Measurements from ENCODE around the gene ZFYVE28. TPM values are rescaled to one million over a fixed set of nuclear protein-coding genes. Genes with fewer than 3 reads are reported as not detected.

The ZFYVE28 gene
- total RNA-seq, 4 donors from 2014 or later, result 20.6 to 153 (median 63.2) TPM

DNA sequence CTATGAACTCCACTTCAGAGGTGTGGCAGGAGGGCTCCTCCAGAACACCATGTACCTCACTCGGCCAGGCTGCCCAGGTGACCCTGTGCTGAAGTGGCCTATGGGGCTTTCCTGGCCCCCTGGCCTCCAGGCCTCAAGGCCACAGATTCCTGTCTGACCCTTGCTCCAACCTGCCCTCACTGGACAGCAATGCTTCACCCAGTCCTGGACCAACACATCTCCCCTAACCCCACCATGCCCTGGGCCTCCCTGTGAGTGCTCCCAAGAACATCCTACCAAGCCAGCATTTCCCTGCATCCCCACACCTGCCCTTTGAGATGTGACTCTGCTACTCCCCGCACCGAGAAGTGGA is 10.5 kb downstream of the ZFYVE28 start:
- peaks cover 0 to 27% (median 6%) of the 10 kb centered on the region in 4 donors for H3K4me1 ChIP-seq
- H3K27ac ChIP-seq, result no peak overlapping the region
- no peak for DNase-seq
- no peaks in the 10 kb centered on the region for H3K36me3 ChIP-seq
- no peaks in the 10 kb centered on the region for H3K9me3 ChIP-seq
- TF ChIP-seq, protein P1, sequence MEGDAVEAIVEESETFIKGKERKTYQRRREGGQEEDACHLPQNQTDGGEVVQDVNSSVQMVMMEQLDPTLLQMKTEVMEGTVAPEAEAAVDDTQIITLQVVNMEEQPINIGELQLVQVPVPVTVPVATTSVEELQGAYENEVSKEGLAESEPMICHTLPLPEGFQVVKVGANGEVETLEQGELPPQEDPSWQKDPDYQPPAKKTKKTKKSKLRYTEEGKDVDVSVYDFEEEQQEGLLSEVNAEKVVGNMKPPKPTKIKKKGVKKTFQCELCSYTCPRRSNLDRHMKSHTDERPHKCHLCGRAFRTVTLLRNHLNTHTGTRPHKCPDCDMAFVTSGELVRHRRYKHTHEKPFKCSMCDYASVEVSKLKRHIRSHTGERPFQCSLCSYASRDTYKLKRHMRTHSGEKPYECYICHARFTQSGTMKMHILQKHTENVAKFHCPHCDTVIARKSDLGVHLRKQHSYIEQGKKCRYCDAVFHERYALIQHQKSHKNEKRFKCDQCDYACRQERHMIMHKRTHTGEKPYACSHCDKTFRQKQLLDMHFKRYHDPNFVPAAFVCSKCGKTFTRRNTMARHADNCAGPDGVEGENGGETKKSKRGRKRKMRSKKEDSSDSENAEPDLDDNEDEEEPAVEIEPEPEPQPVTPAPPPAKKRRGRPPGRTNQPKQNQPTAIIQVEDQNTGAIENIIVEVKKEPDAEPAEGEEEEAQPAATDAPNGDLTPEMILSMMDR (IDR thresholded peaks at IDR 0.05), result no peak
- TF ChIP-seq POLR2A (IDR thresholded peaks at IDR 0.05), result no peak
- H3K27me3 ChIP-seq, result no peaks in the 10 kb centered on the region
- H3K4me3 ChIP-seq, result no peak overlapping the region

DNA sequence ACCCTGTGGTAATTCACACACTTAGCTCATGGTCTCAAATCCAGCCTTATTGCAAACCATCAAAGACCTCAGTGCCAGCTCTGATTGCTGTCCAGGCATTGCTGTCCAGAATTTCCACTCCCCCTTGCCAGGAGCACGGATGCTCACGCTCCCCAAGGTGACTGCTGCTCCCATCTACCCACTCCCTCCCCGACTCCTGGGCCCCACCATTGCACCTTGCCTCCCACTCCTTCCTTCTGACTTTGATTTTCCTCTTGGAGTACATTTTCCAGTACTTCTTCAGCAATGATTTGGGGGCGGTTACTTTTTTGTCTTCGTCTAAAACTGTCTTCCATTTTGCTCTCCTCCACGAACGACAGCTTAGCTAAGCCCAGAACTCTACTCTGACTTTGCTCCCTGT is 11.5 kb downstream of the ZFYVE28 start:
- no peak overlapping the region for H3K4me3 ChIP-seq

DNA sequence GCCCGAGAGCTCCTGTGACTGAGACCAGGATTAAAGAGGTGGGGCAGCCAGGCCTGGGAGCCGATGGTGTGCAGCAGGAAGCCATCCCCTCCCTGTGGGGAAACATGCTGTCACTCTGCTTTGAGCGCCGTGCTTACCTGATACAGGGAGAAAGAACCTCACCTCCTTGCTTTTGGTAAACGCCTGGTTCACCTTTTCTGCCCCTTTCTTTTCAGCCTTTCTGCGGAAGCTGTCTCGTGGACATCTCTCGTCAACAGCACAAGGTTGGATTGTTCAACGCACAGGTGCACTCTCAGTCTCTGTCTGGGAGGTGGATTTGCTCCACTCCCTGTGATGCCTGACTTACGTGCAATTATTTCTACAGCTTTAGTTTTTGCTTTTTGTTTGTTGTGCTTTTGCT is 12.0 kb downstream of the ZFYVE28 start:
- no peak overlapping the region for H3K27ac ChIP-seq
- H3K36me3 ChIP-seq, result no peaks in the 10 kb centered on the region
- H3K4me1 ChIP-seq, result peaks cover 0 to 27% (median 7%) of the 10 kb centered on the region in 4 donors
- TF ChIP-seq POLR2A (IDR thresholded peaks at IDR 0.05), result no peak
- TF ChIP-seq, protein P1 (IDR thresholded peaks at IDR 0.05), result no peak
- no peaks in the 10 kb centered on the region for H3K9me3 ChIP-seq
- no peak for DNase-seq
- no peaks in the 10 kb centered on the region for H3K27me3 ChIP-seq
- H3K4me3 ChIP-seq, result no peak overlapping the region

More for the DNA sequence above, 11.5 kb downstream of the ZFYVE28 start:
- Histone ChIP-seq H3K9me3 (no peaks in the 10 kb centered on the region), H3K27me3 (no peaks in the 10 kb centered on the region), H3K36me3 (no peaks in the 10 kb centered on the region), H3K27ac (no peak overlapping the region), H3K4me1 (peaks cover 0 to 27% (median 5%) of the 10 kb centered on the region in 4 donors)
- no peak for TF ChIP-seq POLR2A (IDR thresholded peaks at IDR 0.05)
- no peak for DNase-seq

DNA sequence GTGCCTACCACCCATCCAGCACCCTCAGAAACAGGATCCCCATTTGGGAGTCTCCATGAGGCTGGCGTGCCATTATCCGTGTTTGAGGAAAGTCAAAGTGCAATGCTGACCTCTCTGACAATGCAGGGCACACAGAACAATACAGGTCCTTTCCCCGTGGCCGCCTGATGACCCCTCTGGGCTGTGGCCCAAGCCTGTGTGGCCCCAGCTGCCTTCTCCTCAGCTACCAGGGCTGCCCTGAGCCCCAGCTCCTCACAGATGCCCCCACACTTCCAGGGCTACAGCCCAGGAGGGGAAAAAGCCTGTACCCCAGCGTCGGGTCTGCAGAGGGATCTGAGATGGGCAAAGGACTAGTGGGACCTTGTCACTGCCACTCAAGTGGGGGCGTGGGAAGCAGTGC is 15.5 kb downstream of the ZFYVE28 start:
- DNase-seq, result no peak
- Histone ChIP-seq H3K4me3 (peak overlapping the region in 1 of 4 donors; percentile 38), H3K9me3 (no peaks in the 10 kb centered on the region), H3K27ac (peak overlapping the region in 2 of 4 donors; percentile 28 to 35), H3K36me3 (no peaks in the 10 kb centered on the region), H3K4me1 (peaks cover 0 to 27% (median 7%) of the 10 kb centered on the region in 4 donors), H3K27me3 (no peaks in the 10 kb centered on the region)
- TF ChIP-seq, protein P1 (IDR thresholded peaks at IDR 0.05), result no peak
- no peak for TF ChIP-seq POLR2A (IDR thresholded peaks at IDR 0.05)

DNA sequence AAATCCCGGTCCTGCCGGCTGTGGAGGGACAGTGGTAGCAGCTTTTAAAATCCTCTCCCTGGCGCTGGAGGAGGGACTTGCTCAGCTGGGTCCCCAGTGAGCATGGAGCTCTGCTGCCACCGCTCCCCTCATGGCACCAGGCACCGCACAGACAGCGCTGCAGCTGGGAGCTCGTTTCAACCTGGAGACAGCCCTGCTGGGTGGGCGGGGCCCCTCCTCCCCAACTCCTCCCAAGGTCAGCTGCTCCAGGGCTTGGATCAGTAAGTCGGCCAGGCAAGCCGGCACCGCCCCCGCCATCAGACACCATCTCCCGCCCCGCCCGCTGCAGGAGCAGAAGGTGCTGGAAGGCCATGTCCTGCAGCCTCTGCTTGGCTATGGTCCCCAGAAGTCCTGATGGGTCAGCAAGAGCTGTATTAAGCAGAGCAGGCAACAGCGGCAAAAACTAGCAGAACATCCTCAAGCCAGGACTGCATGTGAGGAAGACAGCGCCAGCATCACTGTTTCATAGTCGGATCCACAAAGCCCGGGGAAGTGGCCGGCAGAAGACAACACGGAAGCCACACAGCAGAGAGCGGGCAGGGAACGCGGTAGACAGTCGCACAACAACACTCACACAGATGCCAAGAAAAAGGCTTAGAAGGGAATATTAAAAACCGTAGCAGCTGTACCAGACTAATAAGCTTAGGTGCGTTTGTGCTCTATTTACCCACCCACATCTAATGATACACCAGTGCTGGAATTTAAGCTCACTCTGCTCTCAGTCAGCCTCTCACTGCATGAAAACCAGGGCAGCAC is 16.2 kb downstream of the ZFYVE28 start:
- Histone ChIP-seq H3K9me3 (no peaks in the 10 kb centered on the region), H3K36me3 (no peaks in the 10 kb centered on the region), H3K4me1 (peaks cover 0 to 27% (median 7%) of the 10 kb centered on the region in 4 donors), H3K4me3 (peak overlapping the region in 3 of 4 donors; percentile 30 to 38 (median 35)), H3K27ac (peak overlapping the region in 3 of 4 donors; percentile 10 to 35 (median 28)), H3K27me3 (no peaks in the 10 kb centered on the region)
- TF ChIP-seq, protein P1 (IDR thresholded peaks at IDR 0.05), result no peak
- TF ChIP-seq POLR2A (IDR thresholded peaks at IDR 0.05), result peak in 1 of 2 donors; percentile 23
- DNase-seq, result peak in 2 of 3 donors; percentile 87 to 92

DNA sequence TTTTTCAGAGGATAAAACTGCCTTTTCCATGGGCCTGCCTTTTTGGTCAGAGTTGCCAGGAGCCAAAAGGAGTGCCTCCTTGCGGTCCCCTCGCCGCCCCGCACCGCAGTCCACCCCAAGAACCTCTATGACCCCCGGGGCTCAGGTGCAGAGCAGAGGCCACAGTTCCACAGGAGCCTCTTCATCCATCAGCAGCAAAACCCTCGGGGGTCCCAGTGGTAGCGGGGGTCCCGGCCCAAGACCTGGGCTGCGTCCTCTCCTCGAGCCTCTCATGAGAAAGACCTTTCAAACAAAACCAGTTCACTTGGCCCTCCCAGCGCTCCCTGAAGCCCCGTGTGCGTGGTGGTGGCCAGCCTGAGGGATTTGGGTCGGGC is 16.8 kb downstream of the ZFYVE28 start:
- H3K9me3 ChIP-seq, result no peaks in the 10 kb centered on the region
- H3K4me1 ChIP-seq, result peaks cover 0 to 30% (median 7%) of the 10 kb centered on the region in 4 donors
- peak overlapping the region in 3 of 4 donors; percentile 30 to 38 (median 35) for H3K4me3 ChIP-seq
- no peak for DNase-seq
- TF ChIP-seq, protein P1 (IDR thresholded peaks at IDR 0.05), result no peak
- TF ChIP-seq POLR2A (IDR thresholded peaks at IDR 0.05), result no peak
- H3K27me3 ChIP-seq, result no peaks in the 10 kb centered on the region
- H3K27ac ChIP-seq, result peak overlapping the region in 1 of 4 donors; percentile 28
- H3K36me3 ChIP-seq, result no peaks in the 10 kb centered on the region

All from Peyer's patch (tissue), 4 donors.